GM12801 (cell line): ENCODE results near the gene CHST13.

Source experiments
- TF ChIP-seq, protein P1 (sequence below): IDR thresholded peaks from one replicate; pipeline ENCODE4 v1.5.1; 2011; ENCODE audit warnings: control low read depth; ENCODE audit not compliant: insufficient read length; ENCODE audit errors: extremely low read depth

Gene CHST13

GRCh38 chr3:126517986-126518778 is 5.8 kb upstream of the CHST13 start:
- TF ChIP-seq, protein P1, sequence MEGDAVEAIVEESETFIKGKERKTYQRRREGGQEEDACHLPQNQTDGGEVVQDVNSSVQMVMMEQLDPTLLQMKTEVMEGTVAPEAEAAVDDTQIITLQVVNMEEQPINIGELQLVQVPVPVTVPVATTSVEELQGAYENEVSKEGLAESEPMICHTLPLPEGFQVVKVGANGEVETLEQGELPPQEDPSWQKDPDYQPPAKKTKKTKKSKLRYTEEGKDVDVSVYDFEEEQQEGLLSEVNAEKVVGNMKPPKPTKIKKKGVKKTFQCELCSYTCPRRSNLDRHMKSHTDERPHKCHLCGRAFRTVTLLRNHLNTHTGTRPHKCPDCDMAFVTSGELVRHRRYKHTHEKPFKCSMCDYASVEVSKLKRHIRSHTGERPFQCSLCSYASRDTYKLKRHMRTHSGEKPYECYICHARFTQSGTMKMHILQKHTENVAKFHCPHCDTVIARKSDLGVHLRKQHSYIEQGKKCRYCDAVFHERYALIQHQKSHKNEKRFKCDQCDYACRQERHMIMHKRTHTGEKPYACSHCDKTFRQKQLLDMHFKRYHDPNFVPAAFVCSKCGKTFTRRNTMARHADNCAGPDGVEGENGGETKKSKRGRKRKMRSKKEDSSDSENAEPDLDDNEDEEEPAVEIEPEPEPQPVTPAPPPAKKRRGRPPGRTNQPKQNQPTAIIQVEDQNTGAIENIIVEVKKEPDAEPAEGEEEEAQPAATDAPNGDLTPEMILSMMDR, result no peak

- TF ChIP-seq, protein P1, result no peak
Measured at GRCh38 chr3:126518779-126519177, 5.2 kb upstream of the CHST13 start.

DNA sequence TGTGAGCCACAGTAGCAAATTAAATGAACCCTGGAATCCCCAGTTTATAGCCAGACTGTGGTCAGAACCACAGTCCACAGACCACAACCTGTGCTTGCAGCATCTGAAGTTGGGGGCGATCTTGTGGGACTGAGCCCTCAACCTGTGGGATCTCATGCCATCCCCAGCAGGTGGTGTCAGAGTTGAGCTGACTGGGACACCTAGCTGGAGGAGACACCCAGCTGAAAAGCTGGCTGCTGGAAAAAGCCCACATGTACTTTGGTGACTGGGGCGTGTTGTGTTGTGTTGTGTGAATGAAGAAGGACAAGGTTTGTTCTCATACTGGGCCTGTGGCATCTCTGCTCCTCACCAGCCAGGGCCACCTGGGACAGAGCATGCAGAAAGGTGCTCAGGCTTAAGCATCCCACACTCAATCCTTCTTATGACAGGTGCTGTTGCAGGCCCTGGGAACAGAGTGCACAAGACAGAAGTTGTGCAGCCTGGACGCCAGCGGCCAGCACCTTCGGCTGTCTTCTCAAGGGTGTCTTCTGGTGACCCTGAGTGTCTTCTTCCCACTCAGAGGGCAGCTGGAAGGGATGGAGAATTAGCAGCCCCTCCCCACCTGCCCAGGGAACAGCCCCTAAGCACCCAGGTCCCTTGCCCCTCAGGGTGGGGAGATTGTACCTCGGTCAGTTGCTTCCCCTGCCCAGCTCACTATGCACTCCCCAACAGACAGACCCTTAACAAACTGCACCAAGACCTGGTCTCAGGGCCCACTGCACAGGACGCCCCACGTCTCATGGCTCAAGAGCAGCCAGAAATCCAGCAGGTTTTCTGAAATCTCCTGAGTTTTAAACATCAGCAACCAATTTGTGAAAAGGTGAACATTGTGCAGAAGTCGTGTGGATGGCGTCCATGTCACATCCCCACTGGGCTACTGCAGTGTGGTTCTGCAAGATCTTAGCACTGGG is 4.2 kb upstream of the CHST13 start:
- TF ChIP-seq, protein P1, result no peak

DNA sequence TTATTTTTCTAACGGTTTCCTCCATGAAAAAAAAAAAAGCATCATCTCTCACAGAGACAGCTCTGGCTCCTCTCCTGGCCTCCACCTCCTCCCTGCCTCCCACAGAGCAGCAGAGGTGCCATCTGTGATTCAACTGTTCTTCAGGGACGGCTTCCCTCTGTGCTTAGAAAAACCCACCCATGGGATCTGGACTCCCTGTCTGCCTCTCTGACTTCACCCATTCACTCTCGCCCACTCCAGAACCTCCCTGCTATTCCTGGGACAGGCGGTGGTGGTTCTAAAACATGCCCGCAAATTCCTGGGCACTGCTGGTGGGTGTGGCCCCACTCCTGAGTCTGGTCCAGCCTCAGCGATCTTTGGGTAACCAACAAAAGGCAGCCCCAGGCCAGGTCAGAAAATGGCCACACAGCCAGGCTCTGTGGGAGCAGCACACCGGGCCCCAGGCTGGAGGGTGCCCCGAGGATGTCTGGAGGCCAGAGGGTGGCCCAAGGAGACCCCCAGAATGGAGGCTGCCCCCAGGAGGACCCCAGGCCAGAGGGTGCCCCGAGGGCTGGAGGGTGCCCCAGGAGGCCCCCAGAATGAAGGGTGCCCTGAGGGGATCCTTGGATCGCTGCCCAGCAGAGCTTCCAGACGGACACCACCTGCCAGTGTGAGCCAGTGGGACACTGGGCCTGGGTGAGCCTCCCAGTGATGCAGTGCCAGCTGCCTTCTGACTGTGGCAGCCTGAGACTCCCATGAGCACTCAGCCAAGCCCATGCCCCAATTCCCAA is 2.6 kb upstream of the CHST13 start:
- TF ChIP-seq, protein P1, result no peak

DNA sequence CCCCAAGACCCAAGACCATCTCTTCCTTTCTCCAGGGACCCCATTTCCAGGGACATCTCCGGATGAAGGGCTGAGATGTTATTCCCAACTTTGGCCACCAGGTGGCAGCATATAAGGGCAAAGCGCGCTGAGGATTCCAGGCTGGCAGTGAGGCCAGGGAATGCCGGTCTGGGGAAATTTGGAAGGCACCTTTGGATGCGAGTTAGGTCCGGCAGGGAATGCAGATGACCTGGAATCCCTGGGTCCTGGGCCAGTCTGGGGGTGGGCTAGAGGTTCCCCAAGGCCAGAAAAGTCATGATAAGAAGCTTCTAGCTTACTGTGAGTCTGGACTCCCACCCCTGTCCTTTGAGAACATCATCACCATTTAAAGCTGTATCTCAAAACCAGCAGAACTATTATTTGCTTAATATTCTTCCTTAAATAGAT is 1.6 kb upstream of the CHST13 start:
- TF ChIP-seq, protein P1, result no peak

DNA sequence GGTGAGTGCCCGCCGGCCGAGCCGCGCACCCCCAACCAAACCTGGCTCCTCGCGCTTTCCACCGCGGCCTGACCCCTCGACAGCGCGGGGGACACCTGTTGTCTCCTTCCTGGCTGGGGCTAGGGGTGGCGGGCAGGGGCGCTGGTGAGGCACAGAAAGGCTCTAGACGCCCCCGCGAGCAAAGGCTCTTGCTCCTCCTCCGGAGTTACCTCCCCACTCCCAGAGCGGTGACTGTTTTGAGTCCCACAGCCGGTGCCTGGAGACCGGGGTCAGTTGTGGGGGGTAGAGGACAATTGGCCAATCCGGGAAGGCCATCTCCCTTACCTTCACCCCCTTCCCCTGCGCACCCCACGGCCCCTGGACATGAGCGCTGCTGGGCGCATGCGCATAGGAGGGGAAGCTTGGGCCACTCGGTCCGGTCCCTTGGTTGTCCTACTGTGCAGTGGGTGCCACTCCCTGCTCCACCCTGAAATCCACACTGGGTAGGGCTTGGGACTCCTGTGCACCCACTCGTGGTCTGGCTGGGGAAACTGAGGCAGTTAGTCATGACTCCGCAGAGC is 554 bp downstream of the CHST13 start:
- TF ChIP-seq, protein P1, result no peak
